Activated CD4-positive, alpha-beta T cell treated with anti-CD3 and anti-CD28 coated beads, Interleukin-2, amount 10 ng/mL, durations not matched to agents 7 days and 5 days (primary cell): ENCODE measurements around the gene RCSD1. TPM values are rescaled to one million over a fixed set of nuclear protein-coding genes. Genes with fewer than 3 reads are reported as not detected.
"Not testable (repeated sequence)": the region's sequence is repeated elsewhere in the genome, so short reads cannot be mapped to it uniquely, and the experiment has no call there.

ENCODE experiments used
- CTCF ChIA-PET: fragments of 350-600 bp; sonication (Branson Sonifier 250); formaldehyde crosslinking; loops from one replicate; lab custom pipeline; 2021; ENCODE audit warnings: antibody characterized with exemption; lab: Charles Lee
- POLR2A ChIA-PET: fragments of 350-600 bp; sonication (Branson Sonifier 250); formaldehyde crosslinking; loops from one replicate; lab custom pipeline; 2021; ENCODE audit warnings: antibody characterized with exemption; lab: Charles Lee
- DNase-seq: peaks from one replicate; pipeline ENCODE4 v3.0.0-alpha.2; 2020
- H3K27ac Mint-ChIP-seq: one replicate; pipeline ENCODE4 v1.8.0; 2021; ENCODE audit warnings: mild to moderate bottlenecking, moderate library complexity, mixed read lengths
- H3K27me3 Mint-ChIP-seq: one replicate; pipeline ENCODE4 v1.8.0; 2021; ENCODE audit warnings: mixed read lengths
- H3K36me3 Mint-ChIP-seq: one replicate; pipeline ENCODE4 v1.8.0; 2021; ENCODE audit warnings: low read depth, mixed read lengths
- H3K4me1 Mint-ChIP-seq: one replicate; pipeline ENCODE4 v1.8.0; 2021; ENCODE audit warnings: mixed read lengths
- H3K4me3 Mint-ChIP-seq: one replicate; pipeline ENCODE4 v1.8.0; 2021; ENCODE audit warnings: mild to moderate bottlenecking, moderate library complexity, mixed read lengths
- H3K9me3 Mint-ChIP-seq: one replicate; pipeline ENCODE4 v1.8.0; 2021; ENCODE audit warnings: mixed read lengths
- total RNA-seq, 2 experiments: library from RNA; stranded (reverse); gene quantifications; one replicate each; pipeline ENCODE4 v1.2.3, GENCODE V29; 2021

Gene RCSD1
- total RNA-seq, 2 experiments from 2014 or later, result 152 to 157 TPM

GRCh38 chr1:167734227-167734626 is 104.2 kb downstream of the RCSD1 start:
- ChIA-PET POLR2A (no interaction called here), CTCF (interaction anchor here (0.6 to 1.0 kb wide), 2 partner anchors 28 to 162 kb away, joined by 3 to 4 read pairs; no protein-coding TSS in a partner anchor)
- Mint-ChIP-seq H3K4me1 (no peaks in the 10 kb centered on the region), H3K27ac (no peak overlapping the region), H3K4me3 (no peak overlapping the region), H3K27me3 (no peaks in the 10 kb centered on the region), H3K9me3 (peaks cover 4% of the 10 kb centered on the region), H3K36me3 (peaks cover 16% of the 10 kb centered on the region)
- no peak for DNase-seq

- no peaks in the 10 kb centered on the region for H3K27me3 Mint-ChIP-seq
- H3K9me3 Mint-ChIP-seq, result peaks cover 4% of the 10 kb centered on the region
- ChIA-PET CTCF (interaction anchor here (1.0 kb wide), 1 partner anchor 27 kb away, joined by 3 read pairs; no protein-coding TSS in a partner anchor), POLR2A (no interaction called here)
- no peak overlapping the region for H3K27ac Mint-ChIP-seq
- H3K4me3 Mint-ChIP-seq, result no peak overlapping the region
- peaks cover 19% of the 10 kb centered on the region for H3K36me3 Mint-ChIP-seq
- no peak for DNase-seq
- H3K4me1 Mint-ChIP-seq, result no peaks in the 10 kb centered on the region
These were observed 104.8 kb downstream of the RCSD1 start for GRCh38 chr1:167734841-167735240.

GRCh38 chr1:167737169-167737568 is 107.1 kb downstream of the RCSD1 start:
- no peaks in the 10 kb centered on the region for H3K4me1 Mint-ChIP-seq
- POLR2A ChIA-PET, result no interaction called here
- peaks cover 12% of the 10 kb centered on the region for H3K36me3 Mint-ChIP-seq

GRCh38 chr1:167738158-167738557 is 108.1 kb downstream of the RCSD1 start:
- Mint-ChIP-seq H3K4me1 (no peaks in the 10 kb centered on the region), H3K27ac (no peak overlapping the region), H3K4me3 (no peak overlapping the region), H3K36me3 (peaks cover 9% of the 10 kb centered on the region), H3K9me3 (peaks cover 4% of the 10 kb centered on the region), H3K27me3 (no peaks in the 10 kb centered on the region)
- POLR2A ChIA-PET, result no interaction called here
- CTCF ChIA-PET, result no interaction called here
- no peak for DNase-seq

More at GRCh38 chr1:167737169-167737568, 107.1 kb downstream of the RCSD1 start:
- Mint-ChIP-seq H3K27me3 (no peaks in the 10 kb centered on the region), H3K4me3 (no peak overlapping the region), H3K9me3 (peaks cover 4% of the 10 kb centered on the region), H3K27ac (no peak overlapping the region)
- no peak for DNase-seq
- CTCF ChIA-PET, result no interaction called here

- Mint-ChIP-seq H3K4me1 (peaks cover 4% of the 10 kb centered on the region), H3K36me3 (peaks cover 9% of the 10 kb centered on the region), H3K9me3 (peaks cover 4% of the 10 kb centered on the region), H3K27ac (no peak overlapping the region), H3K4me3 (no peak overlapping the region), H3K27me3 (no peaks in the 10 kb centered on the region)
- POLR2A ChIA-PET, result no interaction called here
- no peak for DNase-seq
- CTCF ChIA-PET, result interaction anchor here (1.3 to 1.7 kb wide), 2 partner anchors 25 to 51 kb away, joined by 4 read pairs; no protein-coding TSS in a partner anchor
These were observed 109.7 kb downstream of the RCSD1 start for GRCh38 chr1:167739752-167740151.

GRCh38 chr1:167741103-167741502 is 111.1 kb downstream of the RCSD1 start:
- not testable (repeated sequence) for H3K36me3 Mint-ChIP-seq, H3K9me3 Mint-ChIP-seq, H3K27ac Mint-ChIP-seq, H3K27me3 Mint-ChIP-seq, H3K4me3 Mint-ChIP-seq, H3K4me1 Mint-ChIP-seq, DNase-seq
- POLR2A ChIA-PET, result interaction anchor here (0.6 kb wide), 1 partner anchor 184 kb away, joined by 3 read pairs; no protein-coding TSS in a partner anchor
- CTCF ChIA-PET, result interaction anchor here (0.7 to 1.6 kb wide), 3 partner anchors 9 to 305 kb away, joined by 3 to 5 read pairs (median 3); no protein-coding TSS in a partner anchor

- DNase-seq, POLR2A ChIA-PET, H3K9me3 Mint-ChIP-seq, H3K36me3 Mint-ChIP-seq, H3K4me1 Mint-ChIP-seq, H3K27me3 Mint-ChIP-seq, H3K27ac Mint-ChIP-seq, H3K4me3 Mint-ChIP-seq, CTCF ChIA-PET: not testable (repeated sequence)
These were observed 112.5 kb downstream of the RCSD1 start for GRCh38 chr1:167742392-167743057.

- DNase-seq, result no peak
- Mint-ChIP-seq H3K4me3 (no peak overlapping the region), H3K9me3 (no peaks in the 10 kb centered on the region), H3K4me1 (peaks cover 4% of the 10 kb centered on the region), H3K27me3 (no peaks in the 10 kb centered on the region), H3K36me3 (no peaks in the 10 kb centered on the region), H3K27ac (no peak overlapping the region)
- CTCF ChIA-PET, result no interaction called here
- POLR2A ChIA-PET, result no interaction called here
These were observed 114.9 kb downstream of the RCSD1 start for GRCh38 chr1:167744901-167745300.

- Mint-ChIP-seq H3K36me3 (no peaks in the 10 kb centered on the region), H3K27me3 (no peaks in the 10 kb centered on the region), H3K4me1 (peaks cover 4% of the 10 kb centered on the region), H3K4me3 (no peak overlapping the region), H3K9me3 (no peaks in the 10 kb centered on the region), H3K27ac (no peak overlapping the region)
- POLR2A ChIA-PET, result no interaction called here
- no peak for DNase-seq
- CTCF ChIA-PET, result no interaction called here
These were observed 116.1 kb downstream of the RCSD1 start for GRCh38 chr1:167746013-167746672.

- Mint-ChIP-seq H3K4me1 (peaks cover 8% of the 10 kb centered on the region), H3K27me3 (no peaks in the 10 kb centered on the region), H3K36me3 (no peaks in the 10 kb centered on the region), H3K27ac (no peak overlapping the region), H3K4me3 (no peak overlapping the region), H3K9me3 (no peaks in the 10 kb centered on the region)
- CTCF ChIA-PET, result no interaction called here
- no peak for DNase-seq
- POLR2A ChIA-PET, result no interaction called here
These were observed 117.1 kb downstream of the RCSD1 start for GRCh38 chr1:167746988-167747655.

- Mint-ChIP-seq H3K27me3 (no peaks in the 10 kb centered on the region), H3K4me1 (peaks cover 14% of the 10 kb centered on the region), H3K36me3 (no peaks in the 10 kb centered on the region), H3K9me3 (no peaks in the 10 kb centered on the region), H3K4me3 (no peak overlapping the region), H3K27ac (no peak overlapping the region)
- CTCF ChIA-PET, result no interaction called here
- DNase-seq, result no peak
- POLR2A ChIA-PET, result no interaction called here
These were observed 118.0 kb downstream of the RCSD1 start for GRCh38 chr1:167747988-167748387.

GRCh38 chr1:167748906-167749305 is 118.9 kb downstream of the RCSD1 start:
- Mint-ChIP-seq H3K4me1 (peaks cover 14% of the 10 kb centered on the region), H3K4me3 (no peak overlapping the region), H3K9me3 (no peaks in the 10 kb centered on the region), H3K27ac (no peak overlapping the region), H3K36me3 (no peaks in the 10 kb centered on the region), H3K27me3 (no peaks in the 10 kb centered on the region)
- POLR2A ChIA-PET, result no interaction called here
- DNase-seq, result no peak
- CTCF ChIA-PET, result no interaction called here

- Mint-ChIP-seq H3K9me3 (no peaks in the 10 kb centered on the region), H3K27ac (no peak overlapping the region), H3K4me3 (no peak overlapping the region), H3K4me1 (peaks cover 14% of the 10 kb centered on the region), H3K36me3 (no peaks in the 10 kb centered on the region), H3K27me3 (no peaks in the 10 kb centered on the region)
- POLR2A ChIA-PET, result no interaction called here
- CTCF ChIA-PET, result interaction anchor here (0.7 kb wide), 1 partner anchor 1424 kb away, joined by 4 read pairs; no protein-coding TSS in a partner anchor
- DNase-seq, result no peak
These were observed 119.7 kb downstream of the RCSD1 start for GRCh38 chr1:167749741-167750140.
